Right renal pelvis (tissue), 4 donors: ENCODE results near the gene SCARF1. TPM values are rescaled to one million over a fixed set of nuclear protein-coding genes. Genes with fewer than 3 reads are reported as not detected.

Source experiments
- DNase-seq, 4 donors: peaks; one replicate each; pipeline ENCODE4 v3.0.0-alpha.2; 2013; ENCODE audit warnings: low read depth in 4 of 4, low spot score in 3 of 4, missing footprints in 1 of 4
- polyA plus RNA-seq, 4 donors: library from polyadenylated mRNA; unstranded; fragments of 120-200 nt; gene quantifications; one replicate each; pipeline ENCODE4 v1.2.1, GENCODE V29; 2013; ENCODE audit not compliant: insufficient read length in 4 of 4

SCARF1 gene
- polyA plus RNA-seq, 4 donors: 6.6 to 9.0 (median 7.6) TPM

DNA sequence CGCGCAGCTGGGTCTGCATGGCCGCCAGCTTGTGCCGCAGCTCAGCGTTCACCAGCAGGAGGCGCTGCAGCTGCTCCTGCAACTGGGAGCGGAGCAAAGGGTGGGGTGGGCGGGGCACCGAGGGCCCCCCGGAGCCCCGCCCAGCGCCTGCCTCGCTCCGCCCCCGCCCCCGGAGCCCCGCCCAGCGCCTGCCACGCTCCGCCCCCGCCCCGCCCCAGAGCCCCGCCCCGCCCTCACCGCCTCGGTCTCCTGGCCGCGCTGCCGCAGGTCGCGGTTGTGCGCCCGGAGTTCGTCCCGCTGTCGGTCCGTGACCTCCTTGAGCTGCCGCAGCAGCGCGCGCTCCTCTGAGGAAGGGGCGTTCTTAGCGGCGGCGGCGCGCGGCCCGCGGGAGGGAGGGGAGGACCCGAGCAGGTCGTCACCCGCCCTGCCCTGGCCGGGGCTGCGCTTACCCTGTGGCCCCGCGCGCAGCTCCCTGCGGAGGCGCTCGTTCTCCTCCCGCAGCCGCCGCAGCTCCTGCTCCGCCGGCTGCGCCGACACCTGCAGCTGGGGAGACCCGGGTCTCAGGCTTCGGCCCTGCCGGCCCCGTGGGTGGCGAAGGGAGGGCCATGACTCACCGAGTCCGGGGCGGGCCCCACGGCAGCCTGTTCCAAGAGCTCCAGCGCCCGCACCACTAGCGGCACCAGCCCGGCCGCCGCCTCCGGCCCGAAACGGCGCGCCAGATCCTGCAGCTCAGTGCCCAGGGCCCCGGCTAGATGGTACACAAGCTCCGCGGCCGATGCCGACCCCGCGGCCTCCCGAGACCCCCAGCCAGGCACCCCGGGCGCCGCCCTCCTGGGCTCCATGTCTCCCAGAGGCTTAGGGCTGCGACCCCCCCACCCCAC lies 3.7 kb upstream of the SCARF1 start:
- peak; percentile 93 to 95 (median 93) for DNase-seq

DNA sequence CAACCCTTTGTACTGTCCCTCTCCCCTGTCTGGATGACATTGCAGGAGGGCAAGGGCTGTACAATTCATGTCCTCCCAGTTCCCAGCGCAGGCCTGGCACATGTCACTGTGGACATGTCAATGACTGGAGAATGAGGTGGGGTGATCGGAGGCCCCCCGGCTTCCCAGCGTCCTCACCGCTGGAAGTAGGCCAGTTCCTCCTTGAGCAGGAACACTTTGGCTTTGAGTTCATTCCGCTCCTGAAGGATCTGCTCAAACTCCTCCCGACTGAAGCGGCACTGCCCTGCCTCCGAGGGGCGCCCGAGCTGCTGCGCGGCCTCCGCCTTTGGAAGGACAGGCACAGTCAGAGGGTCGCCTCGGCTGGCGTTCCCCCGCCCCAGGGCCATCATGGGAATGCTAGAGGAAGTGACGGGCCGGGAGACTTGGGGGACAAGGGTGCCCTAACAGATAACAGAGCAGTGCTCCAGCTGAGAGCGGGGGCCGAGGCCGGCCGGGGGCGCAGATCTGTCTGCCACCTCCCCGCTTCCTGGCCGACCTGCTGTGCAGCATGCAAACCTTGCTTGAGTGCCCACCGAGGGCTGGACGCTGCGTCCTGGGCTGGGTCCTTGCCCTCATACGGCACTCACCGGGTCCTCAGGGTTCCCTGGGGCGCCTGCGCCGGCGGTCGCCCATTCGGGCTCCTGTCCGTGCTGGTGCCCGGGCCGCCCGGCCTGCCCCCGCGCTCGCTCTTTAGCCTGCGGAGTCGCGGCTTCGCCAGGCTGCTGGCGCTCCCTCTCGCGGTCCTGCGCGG lies 2.8 kb upstream of the SCARF1 start:
- no peak for DNase-seq

- DNase-seq: no peak
Observed at GRCh38 chr17:1647802-1648171, 2.3 kb upstream of the SCARF1 start.

- DNase-seq: no peak
Observed at GRCh38 chr17:1646199-1646875, 805 bp upstream of the SCARF1 start.

DNA sequence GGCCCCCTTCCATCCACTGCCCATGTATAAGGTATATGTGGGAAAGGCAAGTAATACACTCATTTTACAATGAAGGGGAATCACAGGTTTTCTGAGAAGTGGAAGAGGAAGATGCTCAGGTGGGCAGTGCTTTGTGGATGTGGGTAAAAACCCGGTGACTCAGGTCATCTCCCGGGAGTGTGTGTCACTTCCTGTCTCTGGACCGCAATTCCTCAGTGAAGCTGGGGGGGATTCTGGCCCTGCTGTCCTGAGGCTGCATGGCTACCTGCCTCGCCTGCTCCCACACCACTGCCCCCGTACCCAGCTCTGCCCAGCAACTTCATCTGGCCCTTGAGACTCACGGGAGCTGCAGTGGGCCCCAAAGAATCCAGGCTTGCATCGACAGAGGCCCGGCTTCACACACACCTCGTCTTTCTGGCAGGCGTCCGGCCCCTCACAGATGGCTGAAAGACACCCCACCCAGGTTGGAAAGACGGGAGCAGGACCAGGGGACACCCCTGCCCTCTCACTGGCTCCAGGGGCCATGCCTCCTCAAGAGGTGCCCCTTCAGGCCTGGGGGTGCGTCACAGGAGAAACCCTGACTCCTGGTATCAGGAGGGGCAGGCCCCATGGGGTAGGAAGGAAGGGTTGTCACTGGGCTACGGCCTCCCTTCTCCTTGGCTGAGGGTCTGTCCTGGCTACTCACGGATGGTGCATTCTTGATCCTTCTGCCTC lies 882 bp downstream of the SCARF1 start:
- DNase-seq: no peak

- DNase-seq: no peak
Observed at GRCh38 chr17:1643999-1644492, 1.5 kb downstream of the SCARF1 start.

- DNase-seq: no peak
Observed at GRCh38 chr17:1643293-1643998, 2.1 kb downstream of the SCARF1 start.

DNA sequence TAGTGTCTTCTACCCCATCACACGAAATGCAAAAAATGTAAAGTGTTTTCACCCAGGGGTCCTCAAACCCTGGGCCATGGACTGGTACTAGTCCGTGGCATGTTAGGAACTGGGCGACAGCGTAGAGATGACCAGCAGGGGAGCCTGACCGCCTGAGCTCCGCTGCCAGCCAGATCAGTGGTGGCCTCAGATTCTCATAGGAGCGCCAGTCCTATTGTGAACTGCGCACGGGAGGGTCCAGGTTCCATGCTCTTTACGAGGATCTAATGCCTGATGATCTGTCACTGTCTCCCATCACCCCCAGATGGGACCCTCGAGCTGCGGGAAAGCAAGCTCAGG lies 4.5 kb downstream of the SCARF1 start:
- no peak for DNase-seq

GRCh38 chr17:1640329-1641064 lies 5.0 kb downstream of the SCARF1 start:
- no peak for DNase-seq

GRCh38 chr17:1639549-1640180 lies 5.9 kb downstream of the SCARF1 start:
- no peak for DNase-seq

DNA sequence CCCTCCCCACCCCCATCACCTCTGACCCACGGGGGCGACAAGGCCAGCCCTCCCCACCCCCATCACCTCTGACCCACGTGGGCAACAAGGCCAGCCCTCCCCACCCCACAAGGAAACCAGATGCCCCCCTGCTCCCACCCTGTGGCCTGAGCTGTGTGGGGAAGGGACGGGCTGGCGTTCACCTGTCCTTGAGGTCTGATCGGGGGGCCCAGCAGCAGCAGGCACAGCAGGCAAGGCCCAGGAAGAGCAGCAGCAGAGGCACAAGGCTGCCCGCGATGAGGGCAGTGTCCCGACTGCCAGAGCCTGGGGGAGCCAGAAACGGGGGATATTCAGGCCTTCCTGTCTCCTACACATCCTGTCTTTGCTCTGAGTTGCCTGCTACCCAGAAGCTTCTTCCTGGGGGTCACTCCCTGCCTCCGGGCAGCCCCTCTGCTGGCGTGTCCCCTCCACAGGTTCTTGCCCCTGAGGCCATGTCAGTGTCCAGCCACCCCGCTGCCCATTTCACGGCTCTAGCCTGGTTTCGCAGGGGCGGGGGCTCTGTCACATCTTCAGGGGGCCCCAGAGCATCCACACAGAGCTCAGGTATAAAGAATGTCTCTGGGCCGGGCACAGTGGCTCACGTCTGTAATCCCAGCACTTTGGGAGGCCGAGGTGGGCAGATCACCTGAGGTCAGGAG lies 6.8 kb downstream of the SCARF1 start:
- DNase-seq: no peak

GRCh38 chr17:1638171-1638590 lies 7.4 kb downstream of the SCARF1 start:
- DNase-seq: no peak

- DNase-seq: no peak
Observed at GRCh38 chr17:1636732-1637285, 8.7 kb downstream of the SCARF1 start.

DNA sequence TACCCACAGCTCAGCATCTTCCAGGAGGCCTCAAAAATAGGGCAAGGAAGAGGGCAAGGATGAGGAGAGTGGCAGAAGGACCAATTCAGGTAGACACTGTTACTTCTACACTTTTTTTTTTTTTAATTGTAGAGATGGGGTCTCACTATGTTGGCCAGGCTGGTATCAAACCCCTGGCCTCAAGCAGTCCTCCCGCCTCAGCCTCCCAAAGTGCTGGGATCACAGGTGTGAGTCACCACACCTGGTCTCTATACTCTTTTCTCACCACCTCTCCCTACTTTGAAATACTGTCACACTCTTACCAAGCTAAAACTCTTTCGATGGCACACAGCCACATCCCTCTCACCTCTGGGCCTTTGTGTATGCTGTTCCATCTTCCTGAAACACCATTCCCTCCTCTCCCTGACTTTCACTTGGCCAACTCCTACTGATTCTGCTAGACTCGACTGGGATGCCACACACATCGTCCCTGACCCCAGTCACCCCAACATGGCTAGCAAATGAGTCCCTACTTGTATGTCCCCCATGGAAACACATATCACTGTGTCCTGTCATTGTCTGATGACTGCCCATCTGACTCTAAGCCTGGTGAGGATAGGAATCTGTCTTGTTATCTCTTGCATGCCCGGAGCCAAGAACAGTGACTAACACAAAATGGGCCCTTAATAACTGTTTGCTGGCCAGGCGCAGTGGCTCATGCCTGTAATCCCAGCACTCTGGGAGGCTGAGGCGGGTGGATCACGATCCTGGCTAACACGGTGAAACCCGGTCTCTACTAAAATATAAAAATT lies 9.7 kb downstream of the SCARF1 start:
- no peak for DNase-seq

- no peak for DNase-seq
Observed at GRCh38 chr17:1634841-1635650, 10.5 kb downstream of the SCARF1 start.

- DNase-seq: no peak
Observed at GRCh38 chr17:1630662-1631061, 14.9 kb downstream of the SCARF1 start.
